Duodenal mucosa (tissue), 2 donors: ENCODE measurements around the gene STX2.

Experiments
- H3K27ac ChIP-seq: one replicate; pipeline ENCODE4 v1.7.0; 2013; ENCODE audit warnings: low read depth, low read length
- H3K27me3 ChIP-seq, 2 donors: one replicate each; pipeline ENCODE4 v1.7.0; 2013; ENCODE audit warnings: low read length in 2 of 2, control low read depth in 1 of 2; ENCODE audit not compliant: insufficient read depth in 2 of 2, control insufficient read depth in 1 of 2
- H3K36me3 ChIP-seq, 2 donors: one replicate each; pipeline ENCODE4 v1.7.0; 2013; ENCODE audit warnings: low read length in 2 of 2, control low read depth in 1 of 2; ENCODE audit not compliant: insufficient read depth in 2 of 2, control insufficient read depth in 1 of 2
- H3K4me1 ChIP-seq, 2 donors: one replicate each; pipeline ENCODE4 v1.7.0; 2013; ENCODE audit warnings: low read length in 2 of 2, control low read depth in 1 of 2; ENCODE audit not compliant: insufficient read depth in 2 of 2, control insufficient read depth in 1 of 2
- H3K4me3 ChIP-seq, 2 donors: one replicate each; pipeline ENCODE4 v1.7.0; 2013; ENCODE audit warnings: low read length in 2 of 2, low read depth in 1 of 2
- H3K9ac ChIP-seq, 2 donors: one replicate each; pipeline ENCODE4 v1.7.0; 2013; ENCODE audit warnings: low read length in 2 of 2, low read depth in 1 of 2
- H3K9me3 ChIP-seq, 2 donors: one replicate each; pipeline ENCODE4 v1.7.0; 2013; ENCODE audit warnings: low read length in 2 of 2, control low read depth in 1 of 2; ENCODE audit not compliant: control insufficient read depth in 1 of 2

STX2 gene

GRCh38 chr12:130818635-130819576 is 20.1 kb downstream of the STX2 start:
- peak overlapping the region; percentile 80 to 88 for H3K4me3 ChIP-seq
- no peaks in the 10 kb centered on the region for H3K27me3 ChIP-seq
- H3K9ac ChIP-seq: peak overlapping the region; percentile 43 to 51
- no peaks in the 10 kb centered on the region for H3K9me3 ChIP-seq
- peaks cover 0 to 9% of the 10 kb centered on the region in 2 donors for H3K36me3 ChIP-seq
- no peak overlapping the region for H3K27ac ChIP-seq
- peaks cover 0 to 6% of the 10 kb centered on the region in 2 donors for H3K4me1 ChIP-seq

GRCh38 chr12:130818272-130818634 is 20.8 kb downstream of the STX2 start:
- peaks cover 0 to 6% of the 10 kb centered on the region in 2 donors for H3K4me1 ChIP-seq
- H3K4me3 ChIP-seq: peak overlapping the region; percentile 80 to 88
- no peak overlapping the region for H3K27ac ChIP-seq
- no peaks in the 10 kb centered on the region for H3K27me3 ChIP-seq
- H3K9ac ChIP-seq: peak overlapping the region; percentile 43 to 51
- H3K9me3 ChIP-seq: no peaks in the 10 kb centered on the region
- peaks cover 0 to 3% of the 10 kb centered on the region in 2 donors for H3K36me3 ChIP-seq

- no peaks in the 10 kb centered on the region for H3K9me3 ChIP-seq
- no peak overlapping the region for H3K27ac ChIP-seq
- H3K36me3 ChIP-seq: no peaks in the 10 kb centered on the region
- peaks cover 0 to 6% of the 10 kb centered on the region in 2 donors for H3K4me1 ChIP-seq
- no peak overlapping the region for H3K9ac ChIP-seq
- no peak overlapping the region for H3K4me3 ChIP-seq
- no peaks in the 10 kb centered on the region for H3K27me3 ChIP-seq
These were observed 21.2 kb downstream of the STX2 start for GRCh38 chr12:130817804-130818203.

- Histone ChIP-seq H3K9me3 (no peaks in the 10 kb centered on the region), H3K27me3 (no peaks in the 10 kb centered on the region), H3K4me1 (peaks cover 0 to 6% of the 10 kb centered on the region in 2 donors), H3K36me3 (no peaks in the 10 kb centered on the region), H3K4me3 (no peak overlapping the region), H3K9ac (no peak overlapping the region), H3K27ac (no peak overlapping the region)
These were observed 23.0 kb downstream of the STX2 start for GRCh38 chr12:130816097-130816496.

- no peaks in the 10 kb centered on the region for H3K27me3 ChIP-seq
These were observed 23.9 kb downstream of the STX2 start for GRCh38 chr12:130815028-130815741.

GRCh38 chr12:130813949-130814348 is 25.1 kb downstream of the STX2 start:
- Histone ChIP-seq H3K9me3 (no peaks in the 10 kb centered on the region), H3K4me1 (peaks cover 0 to 6% of the 10 kb centered on the region in 2 donors), H3K36me3 (no peaks in the 10 kb centered on the region), H3K4me3 (no peak overlapping the region), H3K27ac (no peak overlapping the region), H3K27me3 (no peaks in the 10 kb centered on the region), H3K9ac (no peak overlapping the region)

More at GRCh38 chr12:130815028-130815741, 23.9 kb downstream of the STX2 start:
- Histone ChIP-seq H3K9me3 (no peaks in the 10 kb centered on the region), H3K27ac (no peak overlapping the region), H3K36me3 (no peaks in the 10 kb centered on the region), H3K4me3 (no peak overlapping the region), H3K4me1 (peaks cover 0 to 6% of the 10 kb centered on the region in 2 donors), H3K9ac (no peak overlapping the region)

- Histone ChIP-seq H3K9ac (no peak overlapping the region), H3K4me3 (no peak overlapping the region), H3K36me3 (no peaks in the 10 kb centered on the region), H3K27me3 (no peaks in the 10 kb centered on the region), H3K27ac (no peak overlapping the region), H3K9me3 (no peaks in the 10 kb centered on the region), H3K4me1 (peaks cover 0 to 3% of the 10 kb centered on the region in 2 donors)
These were observed 25.6 kb downstream of the STX2 start for GRCh38 chr12:130813436-130813835.

GRCh38 chr12:130809791-130810190 is 29.3 kb downstream of the STX2 start:
- Histone ChIP-seq H3K27ac (no peak overlapping the region), H3K9me3 (no peaks in the 10 kb centered on the region), H3K4me1 (no peaks in the 10 kb centered on the region), H3K4me3 (no peak overlapping the region), H3K9ac (no peak overlapping the region), H3K36me3 (peaks cover 0 to 23% of the 10 kb centered on the region in 2 donors), H3K27me3 (no peaks in the 10 kb centered on the region)

GRCh38 chr12:130807309-130807708 is 31.7 kb downstream of the STX2 start:
- peaks cover 0 to 29% of the 10 kb centered on the region in 2 donors for H3K36me3 ChIP-seq
- no peak overlapping the region for H3K9ac ChIP-seq
- no peaks in the 10 kb centered on the region for H3K9me3 ChIP-seq
- no peak overlapping the region for H3K27ac ChIP-seq
- no peak overlapping the region for H3K4me3 ChIP-seq
- H3K4me1 ChIP-seq: no peaks in the 10 kb centered on the region
- H3K27me3 ChIP-seq: no peaks in the 10 kb centered on the region

GRCh38 chr12:130806574-130806973 is 32.5 kb downstream of the STX2 start:
- Histone ChIP-seq H3K4me3 (no peak overlapping the region), H3K27ac (no peak overlapping the region), H3K4me1 (no peaks in the 10 kb centered on the region), H3K36me3 (peaks cover 0 to 29% of the 10 kb centered on the region in 2 donors), H3K27me3 (no peaks in the 10 kb centered on the region), H3K9me3 (no peaks in the 10 kb centered on the region), H3K9ac (no peak overlapping the region)
